SH-SY5Y (cell line): ENCODE data around the gene TSHZ3.

ENCODE experiments used
- GATA2 ChIP-seq: IDR thresholded peaks from 2 replicates; pipeline ENCODE4 v1.6.1; 2011; ENCODE audit warnings: mild to moderate bottlenecking, low read depth, low read length
- GATA3 ChIP-seq: IDR thresholded peaks from 2 replicates; pipeline ENCODE4 v1.6.1; 2011; ENCODE audit warnings: low read depth, mild to moderate bottlenecking, low read length, moderate library complexity

GRCh38 chr19:31233295-31233800 is 115.9 kb downstream of the TSHZ3 start:
- no peak for TF ChIP-seq GATA2
- no peak for TF ChIP-seq GATA3
